ENCODE data around the gene POLH. TPM values are rescaled to one million over a fixed set of nuclear protein-coding genes. Genes with fewer than 3 reads are reported as not detected.
"Not testable (repeated sequence)": the region's sequence is repeated elsewhere in the genome, so short reads cannot be mapped to it uniquely, and the experiment has no call there.

The POLH gene
- total RNA-seq = 23.3 and 26.5 TPM in 2 replicates

DNA sequence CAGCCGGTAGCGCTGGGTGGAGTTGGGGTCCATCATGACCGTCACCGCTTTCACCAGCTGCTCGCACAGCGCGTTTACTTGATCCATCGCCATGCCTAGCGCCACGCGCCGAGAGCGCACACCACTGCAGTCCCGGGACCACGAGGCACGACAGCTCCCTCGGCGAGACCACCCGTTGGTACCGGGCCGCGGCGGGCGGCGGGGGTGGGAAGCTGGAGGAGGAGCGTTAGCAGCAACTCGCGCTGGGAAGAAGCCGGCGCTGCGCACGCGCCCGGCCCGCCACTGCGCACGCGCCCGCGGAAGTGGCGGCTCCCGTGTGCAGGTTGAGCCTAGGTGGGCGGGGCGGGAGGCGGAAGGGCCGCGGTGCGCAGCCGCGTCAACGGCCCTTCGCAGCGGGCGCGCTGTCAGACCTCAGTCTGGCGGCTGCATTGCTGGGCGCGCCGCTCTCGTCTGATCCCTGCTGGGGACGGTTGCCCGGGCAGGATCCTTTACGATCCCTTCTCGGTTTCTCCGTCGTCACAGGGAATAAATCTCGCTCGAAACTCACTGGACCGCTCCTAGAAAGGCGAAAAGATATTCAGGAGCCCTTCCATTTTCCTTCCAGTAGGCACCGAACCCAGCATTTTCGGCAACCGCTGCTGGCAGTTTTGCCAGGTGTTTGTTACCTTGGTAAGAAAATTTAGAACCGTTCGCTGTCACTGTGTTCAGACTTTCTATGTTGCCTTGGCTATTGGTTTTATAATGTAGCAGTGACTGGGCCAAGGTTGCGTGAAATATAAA is at the start of gene POLH, which contains the start of gene XPO5:
POLH (plus strand) TSS at position 414 of the 780 bp plus-strand sequence. CDS start 6,135 bp downstream, outside the sequence.
XPO5 (minus strand) TSS at position 267 of the 780 bp plus-strand sequence; CDS start at position 93, 174 bp downstream.
- peak; percentile 94 for ATAC-seq (ENCODE audit: low read depth)
- POLR2A ChIA-PET = interaction anchor here (0.8 to 1.2 kb wide), 6 partner anchors 53 to 696 kb away, joined by 3 to 8 read pairs (median 4); partner anchors contain the start of genes GTPBP2, HSP90AB1, MRPL14 and POLR1C
- H3K9me3 Mint-ChIP-seq = no peaks in the 10 kb centered on the region
- peak within 1 kb of the TSS; percentile 97 for H3K4me3 Mint-ChIP-seq
- intact Hi-C loops (cut with micrococcal nuclease) = loop anchor here (1.0 to 10.0 kb wide), 9 partner anchors 53 to 1013 kb away; partner anchors contain the start of genes ABCC10, CDC5L, CNPY3 and GTPBP2
- H3K4me1 Mint-ChIP-seq = peaks cover 38% of the 10 kb centered on the region
- peak; percentile 91 for DNase-seq
- H3K36me3 Mint-ChIP-seq (ENCODE audit: low read depth) = peaks cover 39% of the 10 kb centered on the region
- TF ChIP-seq, protein P1, sequence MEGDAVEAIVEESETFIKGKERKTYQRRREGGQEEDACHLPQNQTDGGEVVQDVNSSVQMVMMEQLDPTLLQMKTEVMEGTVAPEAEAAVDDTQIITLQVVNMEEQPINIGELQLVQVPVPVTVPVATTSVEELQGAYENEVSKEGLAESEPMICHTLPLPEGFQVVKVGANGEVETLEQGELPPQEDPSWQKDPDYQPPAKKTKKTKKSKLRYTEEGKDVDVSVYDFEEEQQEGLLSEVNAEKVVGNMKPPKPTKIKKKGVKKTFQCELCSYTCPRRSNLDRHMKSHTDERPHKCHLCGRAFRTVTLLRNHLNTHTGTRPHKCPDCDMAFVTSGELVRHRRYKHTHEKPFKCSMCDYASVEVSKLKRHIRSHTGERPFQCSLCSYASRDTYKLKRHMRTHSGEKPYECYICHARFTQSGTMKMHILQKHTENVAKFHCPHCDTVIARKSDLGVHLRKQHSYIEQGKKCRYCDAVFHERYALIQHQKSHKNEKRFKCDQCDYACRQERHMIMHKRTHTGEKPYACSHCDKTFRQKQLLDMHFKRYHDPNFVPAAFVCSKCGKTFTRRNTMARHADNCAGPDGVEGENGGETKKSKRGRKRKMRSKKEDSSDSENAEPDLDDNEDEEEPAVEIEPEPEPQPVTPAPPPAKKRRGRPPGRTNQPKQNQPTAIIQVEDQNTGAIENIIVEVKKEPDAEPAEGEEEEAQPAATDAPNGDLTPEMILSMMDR (IDR thresholded peaks at IDR 0.05) = no peak
- peak within 1 kb of the TSS; percentile 86 for H3K27ac Mint-ChIP-seq
- no peaks in the 10 kb centered on the region for H3K27me3 Mint-ChIP-seq
- CTCF ChIA-PET = interaction anchor here (0.6 to 1.5 kb wide), 2 partner anchors 15 to 24 kb away, joined by 3 to 4 read pairs; no protein-coding TSS in a partner anchor

DNA sequence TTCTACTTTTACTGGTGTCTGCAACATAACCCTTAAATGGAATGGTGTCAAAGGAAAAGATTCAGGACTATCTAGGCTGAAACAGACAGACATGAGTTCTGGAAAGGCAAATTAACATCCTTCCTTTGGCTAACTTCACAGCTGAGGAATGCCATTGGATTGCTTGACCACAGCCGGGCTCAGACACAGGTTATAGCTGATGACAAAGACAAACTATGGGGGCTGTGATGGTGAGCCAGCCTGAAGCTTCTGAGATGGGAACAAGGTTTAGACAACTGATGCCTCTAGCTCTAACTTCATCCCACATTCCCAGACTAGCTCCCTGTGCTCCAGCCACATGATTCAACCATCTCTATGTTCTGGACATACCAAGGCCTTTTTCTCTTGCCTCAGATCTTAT is 43.8 kb upstream of the POLH start:
- H3K36me3 Mint-ChIP-seq (ENCODE audit: low read depth) = peaks cover 19% of the 10 kb centered on the region
- ChIA-PET POLR2A (no interaction called here), CTCF (no interaction called here)
- TF ChIP-seq, protein P1 (IDR thresholded peaks at IDR 0.05) = no peak
- no peaks in the 10 kb centered on the region for H3K27me3 Mint-ChIP-seq
- H3K27ac Mint-ChIP-seq = no peak overlapping the region
- H3K4me1 Mint-ChIP-seq = no peaks in the 10 kb centered on the region
- no peaks in the 10 kb centered on the region for H3K9me3 Mint-ChIP-seq
- no peak overlapping the region for H3K4me3 Mint-ChIP-seq
- intact Hi-C loops (cut with micrococcal nuclease) = no loop called here
- DNase-seq (no peak), ATAC-seq (ENCODE audit: low read depth) (no peak)

DNA sequence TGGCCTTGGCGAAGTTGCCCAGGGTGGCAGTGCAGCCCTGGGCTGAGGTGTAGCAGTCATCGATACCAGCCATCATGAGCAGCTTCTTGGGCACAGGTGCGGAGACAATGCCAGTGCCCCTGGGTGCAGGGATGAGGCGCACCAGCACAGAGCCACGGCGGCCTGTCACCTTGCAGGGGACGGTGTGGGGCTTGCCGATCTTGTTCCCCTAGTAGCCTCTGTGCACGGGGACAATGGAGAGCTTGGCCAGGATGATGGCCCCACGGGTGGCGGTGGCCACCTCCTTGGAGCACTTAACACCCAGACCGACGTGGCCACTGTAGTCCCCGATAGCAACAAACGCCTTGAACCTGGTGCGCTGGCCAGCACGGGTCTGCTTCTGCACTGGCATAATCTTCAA is 37.0 kb upstream of the POLH start:
- H3K4me1 Mint-ChIP-seq; H3K9me3 Mint-ChIP-seq; H3K27me3 Mint-ChIP-seq; H3K27ac Mint-ChIP-seq; H3K4me3 Mint-ChIP-seq; CTCF ChIA-PET; DNase-seq; ATAC-seq (ENCODE audit: low read depth); POLR2A ChIA-PET; intact Hi-C loops (cut with micrococcal nuclease): not testable (repeated sequence)
- peaks cover 44% of the 10 kb centered on the region for H3K36me3 Mint-ChIP-seq (ENCODE audit: low read depth)

DNA sequence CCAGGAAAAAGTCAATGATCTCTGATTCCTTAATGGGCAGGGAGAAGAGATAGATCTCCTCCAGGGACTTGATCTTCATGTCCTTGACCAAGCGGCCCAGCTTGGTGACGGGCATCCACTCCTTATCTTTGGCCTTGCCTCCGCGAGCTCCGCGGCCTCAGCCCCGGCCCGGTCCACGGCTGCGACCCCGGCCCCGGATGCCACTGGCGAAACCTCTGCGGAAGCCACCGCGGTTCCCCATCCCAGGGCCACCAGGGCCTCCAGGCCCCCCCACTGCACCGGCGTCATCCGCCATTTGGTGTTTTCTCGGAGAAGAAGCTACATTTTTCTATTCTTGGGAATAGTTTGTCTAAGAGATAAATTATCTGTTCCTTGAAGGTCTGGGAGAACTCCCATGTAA is 36.6 kb upstream of the POLH start:
- H3K27ac Mint-ChIP-seq; H3K9me3 Mint-ChIP-seq; H3K4me3 Mint-ChIP-seq; ATAC-seq (ENCODE audit: low read depth); DNase-seq; H3K27me3 Mint-ChIP-seq; POLR2A ChIA-PET; intact Hi-C loops (cut with micrococcal nuclease); H3K4me1 Mint-ChIP-seq; CTCF ChIA-PET: not testable (repeated sequence)
- H3K36me3 Mint-ChIP-seq (ENCODE audit: low read depth) = peaks cover 45% of the 10 kb centered on the region

DNA sequence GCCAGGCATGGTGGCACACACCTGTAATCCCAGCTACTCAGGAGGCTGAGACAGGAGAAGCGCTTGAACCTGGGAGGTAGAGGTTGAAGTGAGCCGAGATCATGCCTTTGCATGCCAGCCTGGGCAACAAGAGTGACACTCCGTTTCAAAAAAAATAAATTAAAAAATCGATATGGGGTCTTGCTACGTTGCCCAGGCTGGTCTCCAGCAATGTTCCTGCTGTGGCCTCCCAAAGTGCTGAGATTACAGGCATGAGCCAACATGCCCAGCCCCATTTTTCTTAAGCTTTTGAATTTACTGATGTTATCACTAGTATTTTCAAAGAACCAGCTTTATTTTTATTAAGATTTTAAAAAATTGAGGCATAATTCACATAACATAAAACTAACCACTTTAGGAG is 35.5 kb upstream of the POLH start:
- DNase-seq (no peak), ATAC-seq (ENCODE audit: low read depth) (no peak)
- POLR2A ChIA-PET = interaction anchor here (0.6 to 0.7 kb wide), 3 partner anchors 14 to 660 kb away, joined by 3 read pairs; no protein-coding TSS in a partner anchor
- no peaks in the 10 kb centered on the region for H3K27me3 Mint-ChIP-seq
- no peak overlapping the region for H3K27ac Mint-ChIP-seq
- peaks cover 8% of the 10 kb centered on the region for H3K4me1 Mint-ChIP-seq
- peaks cover 50% of the 10 kb centered on the region for H3K36me3 Mint-ChIP-seq (ENCODE audit: low read depth)
- intact Hi-C loops (cut with micrococcal nuclease) = no loop called here
- no peak overlapping the region for H3K4me3 Mint-ChIP-seq
- TF ChIP-seq, protein P1 (IDR thresholded peaks at IDR 0.05) = no peak
- H3K9me3 Mint-ChIP-seq = no peaks in the 10 kb centered on the region
- CTCF ChIA-PET = no interaction called here

DNA sequence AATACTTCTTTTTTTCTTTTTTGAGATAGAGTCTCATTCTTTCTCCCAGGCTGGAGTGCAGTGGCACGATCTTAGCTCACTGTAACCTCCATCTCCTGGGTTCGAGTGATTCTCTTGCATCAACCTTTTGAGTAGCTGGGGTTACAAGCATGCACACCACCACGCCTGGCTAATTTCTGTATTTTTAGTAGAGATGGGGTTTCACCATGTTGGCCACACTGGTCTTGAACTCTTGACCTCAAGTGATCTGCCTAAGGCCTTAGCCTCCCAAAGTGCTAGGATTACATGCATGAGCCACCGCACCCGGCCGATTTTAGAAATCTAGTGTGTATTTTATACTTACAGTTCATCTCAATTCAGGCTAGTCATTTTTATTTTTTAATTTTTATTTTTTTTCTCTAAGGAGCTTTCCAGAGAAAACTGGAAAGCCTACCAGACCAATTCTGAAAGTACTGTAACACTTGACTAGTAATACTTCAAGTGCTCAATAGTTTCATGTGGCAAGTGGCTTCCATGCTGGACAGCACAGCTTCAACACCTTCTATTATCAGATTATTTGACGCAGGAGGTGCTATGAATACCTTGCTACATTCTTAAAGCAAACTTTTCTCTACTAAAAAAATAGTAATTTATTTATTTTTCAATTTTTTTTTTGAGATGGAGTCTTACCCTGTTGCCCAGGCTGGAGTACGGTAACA is 34.1 kb upstream of the POLH start:
- Mint-ChIP-seq H3K27me3 (no peaks in the 10 kb centered on the region), H3K27ac (peak overlapping the region; percentile 35), H3K36me3 (ENCODE audit: low read depth) (peaks cover 61% of the 10 kb centered on the region), H3K4me3 (no peak overlapping the region), H3K9me3 (no peaks in the 10 kb centered on the region), H3K4me1 (peaks cover 8% of the 10 kb centered on the region)
- ATAC-seq (ENCODE audit: low read depth) = no peak
- no peak for DNase-seq
- intact Hi-C loops (cut with micrococcal nuclease) = no loop called here
- POLR2A ChIA-PET = no interaction called here
- TF ChIP-seq, protein P1 (IDR thresholded peaks at IDR 0.05) = no peak
- CTCF ChIA-PET = no interaction called here
